8988T (cell line): ENCODE measurements around the gene ARFGAP2.
"Not testable (repeated sequence)": the region's sequence is repeated elsewhere in the genome, so short reads cannot be mapped to it uniquely, and the experiment has no call there.

Experiments used
- DNase-seq: peaks from one replicate; pipeline ENCODE4 v3.0.0; 2011

ARFGAP2 gene

GRCh38 chr11:47147250-47147649 lies 29.4 kb downstream of the ARFGAP2 start:
- DNase-seq, result no peak

DNA sequence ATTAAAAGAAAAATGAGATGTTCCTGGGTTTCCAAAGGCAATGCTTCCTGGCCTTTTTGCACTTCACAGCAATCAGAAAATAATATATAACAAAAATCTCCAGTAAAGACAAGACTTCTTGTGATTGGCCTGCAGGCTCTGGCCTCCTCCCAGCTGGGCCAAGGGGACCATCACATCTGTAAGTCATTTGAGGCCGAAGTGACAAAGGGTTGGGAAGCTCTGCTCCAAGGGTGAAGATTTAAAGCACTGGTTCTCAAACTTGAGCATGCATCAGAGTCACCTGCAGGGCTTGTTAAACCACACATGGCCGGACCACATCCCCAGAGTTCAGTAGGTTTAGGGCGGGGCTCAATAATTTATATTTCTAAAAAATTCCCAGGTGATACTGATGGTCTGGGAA lies 32.1 kb downstream of the ARFGAP2 start:
- no peak for DNase-seq

DNA sequence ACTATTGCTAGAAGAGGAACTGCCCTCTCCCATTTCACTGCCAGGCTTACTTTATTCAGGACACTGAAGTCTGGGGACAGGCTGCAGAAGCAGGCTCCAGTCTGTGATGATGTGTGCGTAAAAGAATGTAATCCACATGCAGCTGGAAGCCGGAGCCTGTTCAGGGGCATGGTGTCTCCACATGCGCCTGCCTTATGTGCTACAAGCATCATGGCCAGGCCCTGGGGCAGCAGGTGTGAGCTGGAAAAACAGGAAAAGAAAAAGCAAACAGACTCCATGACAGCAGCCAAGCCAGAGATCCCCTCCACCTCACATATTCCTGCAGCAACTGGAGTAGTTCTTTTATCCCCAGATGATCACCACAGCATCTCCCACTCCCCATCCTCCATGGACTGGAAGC lies 33.4 kb downstream of the ARFGAP2 start:
- no peak for DNase-seq

GRCh38 chr11:47139878-47140277 lies 36.8 kb downstream of the ARFGAP2 start:
- no peak for DNase-seq

DNA sequence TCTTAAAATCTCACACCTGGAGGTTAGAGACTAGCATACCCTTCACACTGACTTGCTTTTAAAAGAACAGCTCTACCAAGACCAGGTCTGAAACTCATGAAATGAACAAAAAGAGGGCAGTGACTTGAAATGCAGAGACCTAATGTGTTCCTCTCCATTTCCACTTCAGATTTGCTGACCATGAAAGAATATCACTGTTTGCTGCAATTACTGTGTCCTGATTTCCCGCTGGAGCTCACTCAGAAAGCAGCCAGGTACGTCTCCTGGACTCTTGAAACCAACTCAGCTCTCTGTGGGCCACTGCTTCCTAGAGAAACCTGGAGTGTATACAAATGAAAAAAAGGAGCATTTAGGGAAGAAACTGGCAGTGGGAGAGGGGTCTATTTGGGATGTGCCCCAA lies 39.2 kb downstream of the ARFGAP2 start:
- no peak for DNase-seq

GRCh38 chr11:47136921-47137320 lies 39.8 kb downstream of the ARFGAP2 start:
- DNase-seq, result no peak

GRCh38 chr11:47136327-47136726 lies 40.4 kb downstream of the ARFGAP2 start:
- DNase-seq, result no peak

DNA sequence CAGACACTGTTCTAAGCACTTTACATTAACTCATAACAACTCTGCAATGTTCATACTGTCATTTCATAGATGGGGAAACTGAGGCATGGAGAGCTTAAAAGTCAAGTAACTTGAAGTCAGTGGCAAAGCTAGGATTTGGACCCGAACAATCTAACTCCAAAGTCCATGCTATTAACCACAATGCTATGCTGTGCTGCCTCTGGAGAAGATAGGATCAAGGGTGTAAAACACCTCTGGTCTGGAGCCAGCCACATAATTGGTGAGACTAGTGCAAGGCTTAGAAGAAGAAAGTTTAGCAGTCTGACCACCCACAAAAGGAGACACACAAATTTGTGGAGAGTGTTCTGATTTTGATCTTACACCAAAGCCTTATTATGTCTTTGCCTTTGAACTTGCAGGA lies 43.7 kb downstream of the ARFGAP2 start:
- DNase-seq, result no peak

GRCh38 chr11:47132490-47132889 lies 44.2 kb downstream of the ARFGAP2 start:
- no peak for DNase-seq

DNA sequence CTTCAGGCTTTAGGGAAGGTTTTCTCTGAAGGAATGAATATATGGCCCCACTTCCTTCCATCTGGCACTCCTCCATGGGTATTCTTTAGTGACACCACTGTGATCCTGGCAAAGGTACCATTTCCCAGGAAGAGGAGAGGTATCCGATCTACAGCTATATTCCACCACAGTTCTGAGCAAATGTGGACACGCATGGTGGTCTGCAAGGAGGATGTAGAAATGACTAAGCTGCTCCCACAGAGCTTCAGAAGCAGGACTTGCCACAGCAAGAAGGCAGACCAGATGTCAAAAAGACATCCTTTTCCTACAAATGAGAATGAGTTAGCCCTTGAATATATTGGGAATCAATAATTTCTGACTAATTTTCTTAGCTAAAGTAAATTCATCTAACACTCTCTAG lies 45.5 kb downstream of the ARFGAP2 start:
- no peak for DNase-seq

DNA sequence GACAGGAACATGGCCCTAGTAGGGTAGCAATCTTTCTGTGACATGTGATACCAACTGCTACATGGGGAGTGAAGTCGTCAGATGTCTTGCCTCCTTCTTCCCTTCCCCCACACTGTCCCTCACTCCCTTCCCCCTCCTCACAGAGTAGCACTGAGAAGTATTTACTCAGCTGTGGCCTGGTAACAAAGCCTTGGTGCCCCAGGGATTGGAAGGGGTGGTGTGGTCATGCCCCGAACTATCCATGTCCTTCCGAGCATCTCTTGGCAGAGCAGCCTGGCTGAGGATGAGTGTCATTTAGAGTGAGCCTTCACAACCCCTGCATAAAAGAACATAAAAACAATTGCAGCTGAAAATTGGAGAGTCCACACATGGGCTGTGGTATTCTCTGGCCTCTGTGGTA lies 46.1 kb downstream of the ARFGAP2 start:
- no peak for DNase-seq

GRCh38 chr11:47127213-47127612 lies 49.5 kb downstream of the ARFGAP2 start:
- DNase-seq, result no peak

- DNase-seq, result no peak
These were observed 51.6 kb downstream of the ARFGAP2 start for GRCh38 chr11:47125083-47125482.

GRCh38 chr11:47124675-47125074 lies 52.0 kb downstream of the ARFGAP2 start:
- no peak for DNase-seq

DNA sequence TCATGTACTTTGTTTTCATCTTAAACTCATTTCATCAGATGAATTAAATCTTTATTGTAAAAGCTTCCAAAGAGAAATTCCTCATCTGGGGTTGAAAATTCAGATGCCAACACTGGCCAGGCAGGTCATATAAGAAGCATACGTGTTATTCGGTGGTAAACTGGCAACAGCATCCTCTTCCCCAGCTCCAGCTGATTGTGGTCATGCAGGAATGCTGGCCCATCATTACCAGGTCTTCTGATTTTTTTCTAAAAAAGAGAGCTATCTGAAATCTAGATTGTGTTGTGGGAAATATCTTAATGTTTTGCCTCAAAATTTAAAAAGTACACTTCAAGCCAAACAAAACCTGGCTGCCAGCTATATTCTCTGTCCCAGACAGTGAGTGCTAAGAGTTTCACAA lies 53.6 kb downstream of the ARFGAP2 start:
- DNase-seq, result no peak

DNA sequence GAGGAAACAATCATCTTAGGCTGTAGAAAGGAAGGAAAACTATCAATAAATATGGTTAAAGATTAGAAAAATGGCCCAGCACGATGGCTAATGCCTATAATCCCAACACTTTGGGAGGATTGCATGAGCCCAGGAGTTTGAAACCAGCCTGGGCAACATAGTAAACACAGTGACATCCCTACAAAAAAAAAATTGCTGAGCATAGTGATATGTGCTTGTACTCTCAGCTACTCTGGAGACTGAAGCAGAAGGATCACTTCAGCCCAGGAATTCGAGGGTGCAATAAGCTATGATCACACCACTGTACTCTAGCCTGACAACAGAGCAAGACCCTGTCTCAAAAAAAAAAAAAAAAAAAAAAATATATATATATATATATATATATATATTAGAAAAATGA lies 54.9 kb downstream of the ARFGAP2 start:
- DNase-seq, result no peak

DNA sequence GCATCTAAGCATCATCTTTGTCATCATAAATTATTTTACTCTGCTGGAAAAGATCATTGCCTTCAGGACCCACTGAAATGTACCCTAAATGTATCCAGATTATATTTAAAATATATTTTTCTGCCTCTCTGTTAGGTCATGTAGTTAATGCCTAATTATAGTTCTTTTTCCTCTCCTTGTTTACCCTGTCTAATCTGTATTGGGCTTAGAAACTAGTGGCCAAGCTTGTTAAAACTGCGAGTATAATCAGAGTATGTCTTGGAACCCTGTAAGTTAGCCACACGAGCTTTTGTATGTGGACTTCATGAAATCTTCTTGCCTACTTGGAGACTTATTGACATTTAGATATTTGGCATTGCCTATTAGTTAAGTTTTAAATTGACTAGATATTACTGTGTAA lies 55.6 kb downstream of the ARFGAP2 start:
- no peak for DNase-seq

- not testable (repeated sequence) for DNase-seq
These were observed 57.6 kb downstream of the ARFGAP2 start for GRCh38 chr11:47118958-47119688.
